ENCODE data around the gene ARL10. TPM values are rescaled to one million over a fixed set of nuclear protein-coding genes. Genes with fewer than 3 reads are reported as not detected.

Gene ARL10
- total RNA-seq, 8 experiments from 2014 or later, result 3.6 to 24.0 (median 15.4) TPM

DNA sequence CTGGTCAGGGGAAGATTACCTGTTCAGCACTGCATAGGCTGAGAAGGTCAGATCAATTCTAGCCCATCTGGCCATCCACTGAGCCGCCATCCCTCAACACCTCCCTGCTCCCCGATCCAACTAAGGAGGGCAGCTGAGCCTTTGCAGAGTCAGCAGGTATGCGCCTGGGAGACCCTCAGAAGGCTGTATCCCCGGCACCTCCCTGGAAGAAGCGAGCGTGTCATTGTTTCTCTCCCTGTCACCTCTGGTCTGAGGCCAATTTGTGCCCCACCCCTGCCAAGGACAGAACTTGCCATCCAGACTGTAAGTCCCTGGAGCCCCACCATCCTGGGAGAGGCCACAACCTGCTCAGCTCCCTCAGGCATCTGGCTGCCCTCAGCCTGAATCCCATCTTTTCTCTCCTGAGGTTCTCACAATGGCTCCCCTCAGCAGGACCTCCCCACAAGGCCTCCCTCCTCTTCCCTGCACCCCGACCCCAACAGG, 48.5 kb downstream of the ARL10 start:
- Histone ChIP-seq H3K4me3 (no peak overlapping the region), H3K27ac (no peak overlapping the region), H3K4me1 (replicated peaks in 1 of 2) (peaks cover 6 to 18% of the 10 kb centered on the region in 2 donors)
- 80 to 90% methylated on average over 2 to 4 of the region's 7 CpGs; no CpG with 5 or more reads in 8 of the 10 experiments for WGBS, 10 experiments
- ATAC-seq (replicated peaks in 6 of 8), result no peak
- in situ Hi-C loops (cut with MboI; ENCODE audit: low pct_unique_long_range_greater_than_20kb in 2 of 9, low sequenced_read_pairs in 9 of 9, unreplicated experiment in 9 of 9), result no loop called here

DNA sequence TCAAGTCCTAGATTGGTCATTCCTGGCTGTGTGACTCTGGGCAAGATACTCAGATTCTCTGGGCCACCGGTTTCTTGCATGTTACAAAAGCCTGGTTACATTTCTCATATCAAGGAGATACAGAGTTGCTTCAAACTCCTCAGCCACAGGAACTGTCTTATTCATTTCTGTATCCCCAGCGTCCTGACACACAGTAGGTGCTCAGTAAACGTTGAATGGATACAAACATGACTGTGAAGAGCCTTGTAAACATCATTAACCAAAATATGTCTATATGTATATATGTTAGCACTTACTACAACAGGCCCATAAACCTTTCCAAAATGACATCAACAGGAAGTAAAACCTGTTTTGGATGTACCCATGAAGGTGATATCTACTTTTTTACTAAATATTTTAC, 49.4 kb downstream of the ARL10 start:
- WGBS, 10 experiments, result 40 to 100% (median 66%) methylated on average over 1 to 3 of the region's 3 CpGs; no CpG with 5 or more reads in 3 of the 10 experiments
- no peak overlapping the region for H3K27ac ChIP-seq
- in situ Hi-C loops (cut with MboI; ENCODE audit: low pct_unique_long_range_greater_than_20kb in 2 of 9, low sequenced_read_pairs in 9 of 9, unreplicated experiment in 9 of 9), result no loop called here

DNA sequence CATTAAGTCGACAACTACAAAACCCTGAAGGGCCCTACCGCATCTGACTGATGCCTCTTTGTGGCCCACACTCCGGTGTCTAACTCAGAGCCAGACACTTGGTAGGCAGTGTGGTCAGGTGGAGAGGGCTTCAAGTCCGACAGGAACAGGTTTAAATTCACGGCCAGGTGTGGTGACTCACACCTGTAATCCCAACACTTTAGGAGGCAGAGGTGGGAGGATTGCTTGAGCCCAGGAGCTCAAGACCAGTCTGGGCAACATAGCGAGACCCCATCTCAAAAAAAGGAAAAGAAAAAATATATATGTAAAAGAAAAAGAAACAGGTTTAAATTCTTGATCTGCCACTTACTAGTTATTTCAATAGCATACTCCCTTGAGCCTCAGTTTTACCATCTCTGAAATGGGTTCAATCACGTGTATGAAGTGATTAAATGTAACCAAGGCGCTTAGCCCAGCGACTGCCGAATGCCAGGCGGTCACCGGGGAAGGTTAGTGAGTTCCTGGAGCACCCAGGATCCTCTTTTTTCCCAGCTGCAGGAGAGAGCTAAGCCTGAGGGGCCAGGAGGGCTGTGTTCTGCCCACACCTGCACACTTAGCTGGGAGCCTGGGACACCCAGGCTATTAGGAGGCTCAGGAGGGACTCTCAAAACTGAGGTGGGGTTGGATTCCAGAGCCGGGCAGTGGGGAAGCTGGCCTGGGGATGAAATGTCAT, 50.1 kb downstream of the ARL10 start:
- in situ Hi-C loops (cut with MboI; ENCODE audit: low pct_unique_long_range_greater_than_20kb in 2 of 9, low sequenced_read_pairs in 9 of 9, unreplicated experiment in 9 of 9), result no loop called here

More for the DNA sequence above, 49.4 kb downstream of the ARL10 start:
- peaks cover 6 to 18% of the 10 kb centered on the region in 2 donors for H3K4me1 ChIP-seq (replicated peaks in 1 of 2)
- H3K4me3 ChIP-seq, result no peak overlapping the region
- no peak for ATAC-seq (replicated peaks in 6 of 8)

DNA sequence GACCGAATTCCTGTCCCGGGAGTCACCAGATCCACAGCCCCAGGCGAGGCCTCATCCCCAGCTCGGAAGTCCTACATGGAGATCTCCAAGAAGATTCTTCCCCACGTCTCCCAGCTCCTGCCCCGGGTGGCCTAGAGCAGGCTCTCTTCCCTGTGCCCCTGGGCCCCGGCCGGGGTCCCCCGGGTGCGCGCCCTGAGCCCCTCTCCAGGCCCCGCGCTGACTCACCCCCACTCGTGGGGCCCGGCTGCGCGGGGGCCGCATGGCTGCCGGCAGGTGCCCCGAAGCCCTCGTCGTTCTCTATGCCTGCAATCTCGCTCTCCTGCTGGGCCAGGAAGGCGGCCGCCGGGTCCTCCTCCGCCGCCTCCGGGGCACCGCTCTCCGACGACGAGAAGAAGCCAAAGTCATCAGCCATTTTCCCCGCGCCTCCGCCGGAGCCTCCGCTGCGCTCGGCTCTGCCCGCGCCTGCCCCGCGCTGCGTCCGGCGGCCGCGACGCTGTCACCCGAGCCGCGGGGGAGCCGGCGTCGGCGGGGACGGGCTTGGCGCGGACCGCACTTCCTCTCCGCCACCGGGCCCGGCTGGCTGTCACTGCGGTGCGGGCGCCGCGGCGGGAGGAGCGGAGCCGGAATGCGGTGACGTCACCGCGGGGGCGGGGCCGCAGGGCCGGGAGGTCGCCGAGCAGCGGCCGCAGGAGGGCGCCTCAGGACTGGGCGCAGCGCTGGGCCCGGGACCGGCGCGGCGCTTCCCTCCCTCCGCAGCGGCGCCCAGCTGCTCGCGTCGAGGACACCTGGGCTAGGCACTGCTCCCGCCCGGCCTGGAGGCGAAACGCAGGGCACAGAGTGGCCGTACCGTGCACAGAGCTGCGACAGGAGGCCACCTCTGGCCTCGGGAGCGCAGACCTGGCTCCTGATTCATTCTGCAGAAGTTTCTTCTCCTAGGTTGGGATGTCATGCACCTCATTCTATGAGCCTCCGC, 51.0 kb downstream of the ARL10 start, which contains the start of gene CLTB:
TSS of gene CLTB (minus strand) at position 588 of the 973 bp plus-strand sequence. CDS start at position 412, 176 bp downstream.
- ATAC-seq (replicated peaks in 6 of 8), result peak; percentile 79 to 98 (median 96)
- in situ Hi-C loops (cut with MboI; ENCODE audit: low pct_unique_long_range_greater_than_20kb in 2 of 9, low sequenced_read_pairs in 9 of 9, unreplicated experiment in 9 of 9), result no loop called here
- H3K4me3 ChIP-seq, result peak within 1 kb of the TSS; percentile 79 to 85 (median 80)
- H3K27ac ChIP-seq, result peak within 1 kb of the TSS; percentile 68 to 71
- WGBS, 10 experiments, result 0 to 4% (median 0%) methylated on average over 1 to 12 of the region's 107 CpGs; no CpG with 5 or more reads in 7 of the 10 experiments
- H3K4me1 ChIP-seq (replicated peaks in 1 of 2), result peaks cover 6 to 18% of the 10 kb centered on the region in 2 donors

More for the DNA sequence above, 50.1 kb downstream of the ARL10 start:
- H3K4me1 ChIP-seq (replicated peaks in 1 of 2), result peaks cover 6 to 18% of the 10 kb centered on the region in 2 donors
- peak overlapping the region in 1 of 2 donors; percentile 68 for H3K27ac ChIP-seq
- peak overlapping the region; percentile 79 to 85 (median 80) for H3K4me3 ChIP-seq
- ATAC-seq (replicated peaks in 6 of 8), result no peak
- WGBS, 10 experiments, result 33 to 94% (median 81%) methylated on average over 1 to 10 of the region's 13 CpGs; no CpG with 5 or more reads in 1 of the 10 experiments

DNA sequence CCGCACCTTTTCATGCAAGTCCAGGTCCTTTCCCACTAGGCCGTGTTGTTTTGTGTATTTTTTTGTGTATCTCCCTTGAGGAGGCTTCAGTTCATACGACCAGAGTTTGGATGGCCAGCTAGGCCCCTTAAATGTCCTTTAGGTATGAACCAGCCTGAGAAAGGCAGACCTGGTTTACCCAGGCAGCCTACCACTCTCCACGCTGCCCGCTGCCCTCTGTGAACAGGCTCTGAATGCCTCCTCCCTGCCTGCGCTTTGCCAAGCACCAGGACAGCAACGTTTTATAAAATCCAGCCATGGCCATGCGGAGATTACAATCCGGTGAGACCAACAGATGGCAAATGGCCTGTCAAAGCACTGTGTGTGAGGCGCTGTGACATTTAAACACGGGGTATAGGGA, 51.7 kb downstream of the ARL10 start:
- Histone ChIP-seq H3K4me3 (peak overlapping the region; percentile 79 to 85 (median 80)), H3K4me1 (replicated peaks in 1 of 2) (peaks cover 6 to 18% of the 10 kb centered on the region in 2 donors), H3K27ac (no peak overlapping the region)
- 67 to 100% (median 82%) methylated on average over 3 to 8 of the region's 11 CpGs; no CpG with 5 or more reads in 3 of the 10 experiments for WGBS, 10 experiments
- no peak for ATAC-seq (replicated peaks in 6 of 8)
- in situ Hi-C loops (cut with MboI; ENCODE audit: low pct_unique_long_range_greater_than_20kb in 2 of 9, low sequenced_read_pairs in 9 of 9, unreplicated experiment in 9 of 9), result no loop called here

DNA sequence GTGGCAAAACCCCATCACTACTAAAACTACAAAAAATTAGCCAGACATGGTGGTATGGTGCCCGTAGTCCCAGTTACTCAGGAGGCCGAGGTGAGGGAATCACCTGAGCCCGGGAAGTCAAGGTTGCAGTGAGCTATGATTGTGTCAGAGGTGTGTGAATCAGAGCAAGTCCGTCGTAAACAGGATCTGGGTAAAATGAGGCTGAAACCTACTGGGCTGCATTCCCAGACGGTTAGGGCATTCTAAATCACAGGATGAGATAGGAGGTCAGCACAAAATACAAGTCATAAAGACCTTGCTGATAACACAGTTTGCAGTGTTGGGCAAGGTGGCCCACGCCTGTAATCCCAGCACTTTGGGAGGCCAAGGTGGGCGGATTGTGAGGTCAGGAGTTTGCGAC, 53.0 kb downstream of the ARL10 start:
- no peak for ATAC-seq (replicated peaks in 6 of 8)
- WGBS, 10 experiments, result 53 to 100% (median 87%) methylated on average over 1 to 7 of the region's 9 CpGs; no CpG with 5 or more reads in 3 of the 10 experiments
- Histone ChIP-seq H3K27ac (no peak overlapping the region), H3K4me3 (no peak overlapping the region), H3K4me1 (replicated peaks in 1 of 2) (peaks cover 6 to 18% of the 10 kb centered on the region in 2 donors)
- in situ Hi-C loops (cut with MboI; ENCODE audit: low pct_unique_long_range_greater_than_20kb in 2 of 9, low sequenced_read_pairs in 9 of 9, unreplicated experiment in 9 of 9), result no loop called here

DNA sequence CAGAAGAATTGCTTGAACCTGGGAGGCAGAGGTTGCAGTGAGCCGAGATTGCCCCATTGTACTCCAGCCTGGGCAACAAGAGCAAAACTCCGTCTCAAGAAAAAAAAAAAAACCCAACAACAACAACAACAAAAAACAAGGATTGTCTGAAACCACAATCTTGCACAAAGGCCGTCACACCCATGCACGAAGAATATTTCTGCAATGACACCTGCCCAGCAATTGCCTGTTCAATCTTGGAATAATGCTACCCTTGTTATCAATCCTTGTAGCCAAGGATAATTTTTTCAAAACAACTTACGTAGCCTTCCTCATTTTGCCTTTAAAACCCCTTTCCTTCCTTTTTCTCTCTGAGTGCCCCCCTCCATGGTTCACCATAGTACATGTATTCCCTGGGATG, 54.8 kb downstream of the ARL10 start:
- WGBS, 10 experiments, result 63 to 100% (median 88%) methylated on average over 1 to 5 of the region's 5 CpGs
- in situ Hi-C loops (cut with MboI; ENCODE audit: low pct_unique_long_range_greater_than_20kb in 2 of 9, low sequenced_read_pairs in 9 of 9, unreplicated experiment in 9 of 9), result no loop called here
- Histone ChIP-seq H3K4me3 (no peak overlapping the region), H3K4me1 (replicated peaks in 1 of 2) (peaks cover 6 to 13% of the 10 kb centered on the region in 2 donors), H3K27ac (no peak overlapping the region)
- no peak for ATAC-seq (replicated peaks in 6 of 8)

DNA sequence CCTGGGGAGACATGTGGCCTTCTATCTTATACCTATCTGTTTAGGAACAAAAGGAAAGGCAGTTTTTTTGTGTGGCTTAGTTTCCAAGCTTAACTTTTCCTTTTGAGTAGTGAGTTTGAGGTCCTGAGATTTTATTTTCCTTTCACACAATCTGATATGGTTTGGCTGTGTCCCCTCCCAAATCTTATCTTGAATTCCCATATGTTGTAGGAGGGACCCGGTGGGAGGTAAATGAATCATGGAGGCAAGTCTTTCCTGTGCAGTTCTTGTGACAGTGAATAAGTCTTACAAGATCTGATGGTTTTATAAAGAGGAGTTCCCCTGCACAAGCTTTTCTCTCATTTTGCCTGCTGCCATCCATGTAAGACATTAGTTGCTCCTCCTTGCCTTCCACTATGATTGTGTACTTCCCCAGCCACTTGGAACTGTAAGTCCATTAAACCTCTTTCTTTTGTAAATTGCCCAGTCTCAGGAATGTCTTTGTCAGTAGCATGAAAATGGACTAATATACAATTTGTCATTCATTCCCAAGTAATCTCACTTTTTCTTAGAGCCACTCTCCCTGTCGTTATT, 55.8 kb downstream of the ARL10 start:
- Histone ChIP-seq H3K4me1 (replicated peaks in 1 of 2) (peaks cover 6 to 7% of the 10 kb centered on the region in 2 donors), H3K27ac (no peak overlapping the region), H3K4me3 (no peak overlapping the region)
- in situ Hi-C loops (cut with MboI; ENCODE audit: low pct_unique_long_range_greater_than_20kb in 2 of 9, low sequenced_read_pairs in 9 of 9, unreplicated experiment in 9 of 9), result no loop called here
- ATAC-seq (replicated peaks in 6 of 8), result no peak
- 44 to 100% (median 69%) methylated on average over 1 to 2 of the region's 2 CpGs; no CpG with 5 or more reads in 2 of the 10 experiments for WGBS, 10 experiments

DNA sequence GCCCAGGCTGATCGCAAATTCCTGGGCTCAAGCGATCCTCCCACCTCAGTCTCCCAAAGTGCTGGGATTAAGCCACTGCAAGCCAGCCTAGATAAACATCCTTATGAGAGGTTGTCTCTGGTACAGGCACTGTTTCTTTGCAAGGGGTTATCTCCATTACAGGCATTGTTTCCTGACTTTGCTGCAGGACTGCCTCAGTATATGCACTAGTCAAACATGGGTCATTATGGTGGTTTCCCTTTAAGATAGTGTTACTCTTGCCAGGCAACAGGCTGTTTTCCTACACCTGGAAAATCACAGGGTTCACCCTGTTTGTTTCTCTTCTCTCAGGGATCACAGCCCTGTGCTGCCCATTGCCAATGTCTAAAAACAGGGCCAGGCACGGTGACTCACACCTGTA, 58.9 kb downstream of the ARL10 start:
- 67 to 100% (median 83%) methylated on average over 1 to 2 of the region's 3 CpGs; no CpG with 5 or more reads in 5 of the 10 experiments for WGBS, 10 experiments

DNA sequence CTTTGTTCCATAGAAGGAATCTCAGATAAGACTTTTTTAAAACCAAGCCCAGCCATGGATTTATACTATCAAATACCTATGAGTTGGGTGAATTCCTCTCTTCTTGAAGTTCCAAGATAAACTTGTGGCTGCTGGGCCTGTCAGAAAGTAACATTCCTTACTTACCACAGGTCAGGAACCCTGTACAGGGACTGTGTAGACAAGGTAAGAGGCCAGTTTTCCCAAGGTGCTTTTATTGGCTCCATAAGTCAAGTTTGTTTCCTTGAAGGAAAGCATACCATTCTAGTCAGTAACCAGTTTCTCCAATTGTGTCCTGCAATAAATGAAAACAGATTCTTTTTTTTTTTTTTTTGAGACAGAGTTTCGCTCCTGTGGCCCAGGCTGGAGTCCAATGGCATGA, 59.9 kb downstream of the ARL10 start:
- no peak for ATAC-seq (replicated peaks in 6 of 8)
- 80 to 100% (median 100%) methylated on average over 1 of the region's 1 CpG; no CpG with 5 or more reads in 6 of the 10 experiments for WGBS, 10 experiments
- H3K27ac ChIP-seq, result no peak overlapping the region
- no peak overlapping the region for H3K4me3 ChIP-seq
- in situ Hi-C loops (cut with MboI; ENCODE audit: low pct_unique_long_range_greater_than_20kb in 2 of 9, low sequenced_read_pairs in 9 of 9, unreplicated experiment in 9 of 9), result no loop called here
- no peaks in the 10 kb centered on the region for H3K4me1 ChIP-seq (replicated peaks in 1 of 2)

More for the DNA sequence above, 58.9 kb downstream of the ARL10 start:
- ATAC-seq (replicated peaks in 6 of 8), result no peak
- no peaks in the 10 kb centered on the region for H3K4me1 ChIP-seq (replicated peaks in 1 of 2)
- in situ Hi-C loops (cut with MboI; ENCODE audit: low pct_unique_long_range_greater_than_20kb in 2 of 9, low sequenced_read_pairs in 9 of 9, unreplicated experiment in 9 of 9), result no loop called here
- H3K27ac ChIP-seq, result no peak overlapping the region
- H3K4me3 ChIP-seq, result no peak overlapping the region

DNA sequence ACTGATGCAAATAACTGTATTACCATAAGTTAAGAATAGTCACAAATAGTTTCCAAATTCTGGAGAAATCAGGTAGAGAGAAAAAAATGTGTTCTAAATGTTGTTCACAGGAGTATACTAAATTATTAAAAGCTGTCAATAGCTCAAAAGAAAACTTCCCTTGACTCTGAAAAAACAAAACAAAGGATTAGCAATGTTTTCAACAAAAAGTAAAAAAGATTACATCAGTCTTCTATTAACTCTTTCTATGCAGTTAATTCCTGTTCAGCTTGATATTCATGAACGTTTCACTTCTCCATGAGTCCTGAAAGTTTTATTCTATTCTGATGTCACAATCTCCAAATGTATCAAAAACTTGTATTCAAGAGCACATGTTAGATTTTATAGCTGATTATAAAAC, 60.5 kb downstream of the ARL10 start:
- WGBS, 10 experiments, result 44 to 89% (median 62%) methylated on average over 1 of the region's 1 CpG; no CpG with 5 or more reads in 2 of the 10 experiments
- no peak for ATAC-seq (replicated peaks in 6 of 8)
- Histone ChIP-seq H3K4me3 (no peak overlapping the region), H3K27ac (no peak overlapping the region), H3K4me1 (replicated peaks in 1 of 2) (no peaks in the 10 kb centered on the region)
- in situ Hi-C loops (cut with MboI; ENCODE audit: low pct_unique_long_range_greater_than_20kb in 2 of 9, low sequenced_read_pairs in 9 of 9, unreplicated experiment in 9 of 9), result no loop called here

DNA sequence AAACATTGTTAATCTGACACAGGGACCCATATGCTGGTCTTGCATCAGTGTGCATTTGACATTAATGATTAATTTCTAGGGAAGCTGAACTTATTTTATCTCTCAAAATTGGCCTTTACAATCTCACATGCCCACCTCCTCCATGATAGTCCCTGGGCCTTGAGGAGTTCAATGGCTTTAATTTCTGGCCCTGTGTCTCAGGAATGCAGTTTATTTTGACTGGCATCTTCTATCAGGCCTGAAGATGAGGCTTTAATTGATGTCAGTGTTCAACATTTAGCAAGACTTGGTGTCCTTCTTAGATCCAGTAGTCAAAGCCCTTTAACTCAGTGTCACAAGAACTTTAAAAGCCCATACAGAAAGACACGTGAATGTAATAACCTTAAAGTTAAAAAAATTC, 61.6 kb downstream of the ARL10 start:
- H3K4me3 ChIP-seq, result no peak overlapping the region
- no peaks in the 10 kb centered on the region for H3K4me1 ChIP-seq (replicated peaks in 1 of 2)
- in situ Hi-C loops (cut with MboI; ENCODE audit: low pct_unique_long_range_greater_than_20kb in 2 of 9, low sequenced_read_pairs in 9 of 9, unreplicated experiment in 9 of 9), result no loop called here
- H3K27ac ChIP-seq, result no peak overlapping the region
- no peak for ATAC-seq (replicated peaks in 6 of 8)
- WGBS, 10 experiments, result 0 to 90% (median 71%) methylated on average over 1 of the region's 1 CpG; no CpG with 5 or more reads in 3 of the 10 experiments

Data from motor neuron (in vitro differentiated cells).